Caco-2 (cell line): ENCODE results near the gene FBXO45. TPM values are rescaled to one million over a fixed set of nuclear protein-coding genes. Genes with fewer than 3 reads are reported as not detected.
A peak's percentile ranks its signal among the peaks of the same experiment; 100 is the strongest.
"Not testable (repeated sequence)": the region's sequence is repeated elsewhere in the genome, so short reads cannot be mapped to it uniquely, and the experiment has no call there.

Experiments used
- BruUV-seq: library from RNA; stranded (reverse); fragments of 400-500 nt; replicated peaks from 2 replicates; lab custom pipeline; 2021; lab: Mats Ljungman, UMichigan
- CTCF ChIA-PET: fragments of 300-600 bp; sonication (Branson Sonifier 250); formaldehyde crosslinking; loops from one replicate; lab custom pipeline; 2022; ENCODE audit warnings: antibody characterized with exemption; lab: Charles Lee
- POLR2A ChIA-PET: fragments of 300-600 bp; sonication (Branson Sonifier 250); formaldehyde crosslinking; loops from one replicate; lab custom pipeline; 2022; ENCODE audit warnings: antibody characterized with exemption; lab: Charles Lee
- DNase-seq, 2 experiments: peaks; one replicate each; pipeline versions ENCODE4 v3.0.0 to v3.0.0-alpha.2; 2020 to 2022
- H3K27me3 ChIP-seq: replicated peaks from 2 replicates; pipeline ENCODE4 v1.6.0; 2011; ENCODE audit warnings: low read length; ENCODE audit not compliant: control insufficient read depth, insufficient read depth
- H3K36me3 ChIP-seq: 2 replicates; pipeline ENCODE4 v1.5.1; 2011; ENCODE audit warnings: low read length; ENCODE audit not compliant: control insufficient read depth, insufficient read depth
- H3K4me1 ChIP-seq: fragments of 250-450 bp; sonication (Bioruptor Pico); 2 replicates; pipeline ENCODE4 v1.5.1; 2020; ENCODE audit warnings: mild to moderate bottlenecking
- H3K4me3 ChIP-seq: 2 replicates; pipeline ENCODE4 v1.5.1; 2011; ENCODE audit warnings: low read depth, mild to moderate bottlenecking, control low read depth, low read length
- H3K9me3 ChIP-seq: fragments of 250-450 bp; sonication (Bioruptor Pico); 2 replicates; pipeline ENCODE4 v1.5.1; 2020; ENCODE audit warnings: mild to moderate bottlenecking, moderate library complexity
- H3K27ac Mint-ChIP-seq: one replicate; pipeline ENCODE4 v1.8.0; 2022; ENCODE audit warnings: mixed read lengths; ENCODE audit not compliant: unreplicated experiment
- H3K27me3 Mint-ChIP-seq: one replicate; pipeline ENCODE4 v1.8.0; 2022; ENCODE audit warnings: mixed read lengths; ENCODE audit not compliant: insufficient read depth, unreplicated experiment
- H3K36me3 Mint-ChIP-seq: one replicate; pipeline ENCODE4 v1.8.0; 2022; ENCODE audit warnings: mild to moderate bottlenecking, mixed read lengths; ENCODE audit not compliant: insufficient read depth, unreplicated experiment
- H3K4me1 Mint-ChIP-seq: one replicate; pipeline ENCODE4 v1.8.0; 2022; ENCODE audit warnings: low read depth, mixed read lengths; ENCODE audit not compliant: unreplicated experiment
- H3K4me3 Mint-ChIP-seq: one replicate; pipeline ENCODE4 v1.8.0; 2022; ENCODE audit warnings: mild to moderate bottlenecking, moderate library complexity, mixed read lengths; ENCODE audit not compliant: unreplicated experiment
- H3K9me3 Mint-ChIP-seq: one replicate; pipeline ENCODE4 v1.8.0; 2022; ENCODE audit warnings: mixed read lengths; ENCODE audit not compliant: unreplicated experiment
- intact Hi-C: fragments of 100-400 bp; cut with micrococcal nuclease; formaldehyde crosslinking; loops from one replicate; pipeline ENCODE4 v1.10.0; 2022; ENCODE audit not compliant: unreplicated experiment
- total RNA-seq: library from RNA; stranded (reverse); gene quantifications from 2 replicates; pipeline ENCODE4 v1.2.3, GENCODE V29; 2022
- TF ChIP-seq, protein P1 (sequence below), 2 experiments: fragments of 200-600 bp in 1 of 2; IDR thresholded peaks; 1 replicate in 1 of 2; 2 replicates in 1 of 2; pipeline versions ENCODE4 v1.5.1 to v1.8.0; 2011 to 2022; ENCODE audit warnings: antibody characterized with exemption in 1 of 2, control low read depth in 1 of 2, inconsistent platforms in 1 of 2, low read depth in 1 of 2, low read length in 1 of 2, mild to moderate bottlenecking in 1 of 2, moderate library complexity in 1 of 2; ENCODE audit not compliant: insufficient read depth in 1 of 2, severe bottlenecking in 1 of 2, unreplicated experiment in 1 of 2

Gene FBXO45
- total RNA-seq, 1 experiment from 2014 or later, result 15.8 TPM

DNA sequence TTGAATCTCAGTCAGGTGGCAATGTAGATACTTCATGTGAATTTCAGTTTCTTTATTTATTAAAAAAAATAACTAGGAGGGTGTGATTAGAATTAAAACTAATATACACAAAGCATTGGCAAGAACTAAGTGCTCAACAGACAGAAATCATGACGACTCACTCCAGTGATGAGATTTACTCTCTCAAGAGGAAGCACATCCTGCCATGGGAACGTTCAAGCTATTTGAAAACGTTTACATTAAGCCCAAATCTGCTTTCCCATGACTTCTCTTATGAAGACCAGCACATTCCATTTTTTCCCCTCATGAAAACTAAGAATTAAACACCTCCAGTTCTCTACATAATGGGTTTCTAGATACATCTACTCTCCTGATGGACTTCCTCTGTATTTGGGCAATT lies 8.6 kb upstream of the FBXO45 start:
- Mint-ChIP-seq H3K4me3 (no peak overlapping the region), H3K27me3 (no peaks in the 10 kb centered on the region), H3K4me1 (no peaks in the 10 kb centered on the region), H3K36me3 (no peaks in the 10 kb centered on the region), H3K9me3 (no peaks in the 10 kb centered on the region), H3K27ac (no peak overlapping the region)
- intact Hi-C loops, result no loop called here
- no TSS peak for BruUV-seq
- no peak overlapping the region for H3K4me3 ChIP-seq
- H3K36me3 ChIP-seq, result no peaks in the 10 kb centered on the region
- ChIA-PET POLR2A (no interaction called here), CTCF (no interaction called here)
- no peaks in the 10 kb centered on the region for H3K4me1 ChIP-seq
- H3K9me3 ChIP-seq, result no peaks in the 10 kb centered on the region
- H3K27me3 ChIP-seq, result no peaks in the 10 kb centered on the region
- TF ChIP-seq, protein P1, sequence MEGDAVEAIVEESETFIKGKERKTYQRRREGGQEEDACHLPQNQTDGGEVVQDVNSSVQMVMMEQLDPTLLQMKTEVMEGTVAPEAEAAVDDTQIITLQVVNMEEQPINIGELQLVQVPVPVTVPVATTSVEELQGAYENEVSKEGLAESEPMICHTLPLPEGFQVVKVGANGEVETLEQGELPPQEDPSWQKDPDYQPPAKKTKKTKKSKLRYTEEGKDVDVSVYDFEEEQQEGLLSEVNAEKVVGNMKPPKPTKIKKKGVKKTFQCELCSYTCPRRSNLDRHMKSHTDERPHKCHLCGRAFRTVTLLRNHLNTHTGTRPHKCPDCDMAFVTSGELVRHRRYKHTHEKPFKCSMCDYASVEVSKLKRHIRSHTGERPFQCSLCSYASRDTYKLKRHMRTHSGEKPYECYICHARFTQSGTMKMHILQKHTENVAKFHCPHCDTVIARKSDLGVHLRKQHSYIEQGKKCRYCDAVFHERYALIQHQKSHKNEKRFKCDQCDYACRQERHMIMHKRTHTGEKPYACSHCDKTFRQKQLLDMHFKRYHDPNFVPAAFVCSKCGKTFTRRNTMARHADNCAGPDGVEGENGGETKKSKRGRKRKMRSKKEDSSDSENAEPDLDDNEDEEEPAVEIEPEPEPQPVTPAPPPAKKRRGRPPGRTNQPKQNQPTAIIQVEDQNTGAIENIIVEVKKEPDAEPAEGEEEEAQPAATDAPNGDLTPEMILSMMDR (IDR thresholded peaks at IDR 0.05; ENCODE audit: insufficient read depth in 1 of 2, low read depth in 1 of 2, low read length in 1 of 2, severe bottlenecking in 1 of 2, unreplicated experiment in 1 of 2), result no peak
- no peak for DNase-seq

DNA sequence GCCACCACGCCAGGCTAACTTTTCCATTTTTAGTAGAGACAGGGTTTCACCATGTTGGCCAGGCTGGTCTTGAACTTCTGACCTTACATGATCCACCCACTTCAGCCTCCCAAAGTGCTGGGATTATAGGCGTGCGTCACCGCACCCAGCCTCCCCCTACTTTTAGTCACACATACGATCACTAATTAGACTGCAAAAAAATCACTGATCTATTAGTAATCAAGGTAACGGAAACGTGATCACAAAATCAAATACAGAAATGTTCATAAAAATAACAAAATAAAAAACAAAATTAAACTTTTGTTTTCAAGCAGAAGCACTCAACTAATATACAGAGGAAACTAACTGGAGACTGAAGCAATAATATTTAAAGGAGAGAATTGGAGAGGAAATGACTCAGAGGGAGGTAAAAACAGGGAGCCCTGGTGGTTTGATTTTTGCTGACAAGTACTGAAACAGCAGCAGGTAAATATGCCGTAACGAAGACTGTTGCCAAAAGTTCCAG lies 4.7 kb upstream of the FBXO45 start:
- Mint-ChIP-seq H3K27ac (no peak overlapping the region), H3K9me3 (no peaks in the 10 kb centered on the region)

DNA sequence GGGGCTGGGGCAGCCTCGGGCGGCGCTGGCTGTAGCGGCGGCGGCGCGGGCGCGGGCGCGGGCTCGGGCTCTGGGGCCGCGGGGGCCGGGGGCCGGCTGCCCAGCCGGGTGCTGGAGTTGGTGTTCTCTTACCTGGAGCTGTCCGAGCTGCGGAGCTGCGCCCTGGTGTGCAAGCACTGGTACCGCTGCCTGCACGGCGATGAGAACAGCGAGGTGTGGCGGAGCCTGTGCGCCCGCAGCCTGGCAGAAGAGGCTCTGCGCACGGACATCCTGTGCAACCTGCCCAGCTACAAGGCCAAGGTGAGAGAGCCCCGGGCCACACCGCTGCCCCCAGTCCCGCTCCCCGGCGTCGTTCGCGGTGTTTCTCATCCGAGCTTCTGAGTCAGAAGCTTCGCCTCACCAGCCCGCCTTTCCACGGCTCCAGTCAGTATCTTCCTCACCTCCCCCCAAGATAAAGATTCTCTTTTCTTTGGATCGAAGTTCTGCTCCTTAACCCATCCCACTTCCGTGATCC lies 600 bp downstream of the FBXO45 start:
- intact Hi-C loops, result loop anchor here (5.0 kb wide), 1 partner anchor 82 kb away; no protein-coding TSS in a partner anchor
- no peaks in the 10 kb centered on the region for H3K36me3 ChIP-seq
- Mint-ChIP-seq H3K27me3 (no peaks in the 10 kb centered on the region), H3K27ac (peak overlapping the region; percentile 85), H3K36me3 (no peaks in the 10 kb centered on the region), H3K4me1 (peaks cover 5% of the 10 kb centered on the region), H3K4me3 (peak overlapping the region; percentile 83), H3K9me3 (no peaks in the 10 kb centered on the region)
- H3K4me1 ChIP-seq, result peaks cover 10% of the 10 kb centered on the region
- POLR2A ChIA-PET, result interaction anchor here (0.5 to 1.3 kb wide), 7 partner anchors 15 to 895 kb away, joined by 3 to 4 read pairs (median 3); partner anchors contain the start of gene UBXN7
- no TSS peak for BruUV-seq
- peak overlapping the region; percentile 96 for H3K4me3 ChIP-seq
- H3K9me3 ChIP-seq, result no peaks in the 10 kb centered on the region
- no peaks in the 10 kb centered on the region for H3K27me3 ChIP-seq
- TF ChIP-seq, protein P1 (IDR thresholded peaks at IDR 0.05; ENCODE audit: insufficient read depth in 1 of 2, low read depth in 1 of 2, low read length in 1 of 2, severe bottlenecking in 1 of 2, unreplicated experiment in 1 of 2), result no peak
- CTCF ChIA-PET, result no interaction called here
- peak; percentile 39 to 52 for DNase-seq

More for the DNA sequence above, 4.7 kb upstream of the FBXO45 start:
- CTCF ChIA-PET, result no interaction called here
- no peaks in the 10 kb centered on the region for H3K27me3 Mint-ChIP-seq
- Histone ChIP-seq H3K4me1 (no peaks in the 10 kb centered on the region), H3K4me3 (no peak overlapping the region), H3K36me3 (no peaks in the 10 kb centered on the region), H3K27me3 (no peaks in the 10 kb centered on the region), H3K9me3 (no peaks in the 10 kb centered on the region)
- no peaks in the 10 kb centered on the region for H3K36me3 Mint-ChIP-seq
- POLR2A ChIA-PET, result no interaction called here
- intact Hi-C loops, result no loop called here
- TF ChIP-seq, protein P1 (IDR thresholded peaks at IDR 0.05; ENCODE audit: insufficient read depth in 1 of 2, low read depth in 1 of 2, low read length in 1 of 2, severe bottlenecking in 1 of 2, unreplicated experiment in 1 of 2), result no peak
- DNase-seq, result no peak
- peaks cover 5% of the 10 kb centered on the region for H3K4me1 Mint-ChIP-seq
- no TSS peak for BruUV-seq
- no peak overlapping the region for H3K4me3 Mint-ChIP-seq

DNA sequence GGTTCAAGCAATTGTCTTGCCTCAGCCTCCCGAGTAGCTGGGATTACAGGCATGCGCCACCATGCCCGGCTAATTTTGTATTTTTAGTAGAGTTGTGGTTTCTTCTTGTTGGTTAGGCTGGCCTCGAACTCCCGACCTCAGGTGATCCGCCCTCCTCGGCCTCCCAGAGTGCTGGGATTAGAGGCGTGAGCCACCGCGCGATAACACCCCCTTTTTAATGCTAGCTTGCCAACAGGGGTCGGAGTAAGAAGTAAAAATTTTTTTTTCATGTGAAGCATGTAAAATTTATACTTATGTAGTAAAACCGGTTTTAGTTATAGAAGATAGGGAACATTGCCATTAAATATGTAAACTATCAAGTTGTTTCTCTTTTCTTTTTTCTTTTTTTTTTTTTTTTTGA lies 1.9 kb downstream of the FBXO45 start:
- BruUV-seq, POLR2A ChIA-PET, H3K4me1 ChIP-seq, H3K27me3 Mint-ChIP-seq, H3K4me3 ChIP-seq, H3K36me3 ChIP-seq, H3K36me3 Mint-ChIP-seq, intact Hi-C loops, H3K27ac Mint-ChIP-seq, H3K27me3 ChIP-seq, H3K9me3 ChIP-seq, H3K4me1 Mint-ChIP-seq, DNase-seq, CTCF ChIA-PET, H3K9me3 Mint-ChIP-seq: not testable (repeated sequence)
- peak overlapping the region; percentile 83 for H3K4me3 Mint-ChIP-seq
